NB4 (cell line): ENCODE measurements around the gene SEMA3F.

Experiments used
- CTCF ChIP-seq: IDR thresholded peaks from one replicate; pipeline ENCODE4 v1.5.1; 2012; ENCODE audit warnings: low read depth, low read length
- MAX ChIP-seq: IDR thresholded peaks from 2 replicates; pipeline ENCODE4 v1.6.1; 2011; ENCODE audit warnings: low read depth, low read length
- POLR2A ChIP-seq: IDR thresholded peaks from 2 replicates; pipeline ENCODE4 v1.6.1; 2011; ENCODE audit warnings: mild to moderate bottlenecking; ENCODE audit not compliant: insufficient read length; ENCODE audit errors: extremely low read depth

GRCh38 chr3:50189274-50189673 lies 34.1 kb downstream of the SEMA3F start:
- TF ChIP-seq POLR2A (peak; percentile 7), CTCF (peak; percentile 71), MAX (peak; percentile 28)
